CD4-positive, alpha-beta T cell treated with Interleukin-4 for 1 hour (primary cell): ENCODE measurements around the gene TACC2.

Experiments used
- DNase-seq, 2 donors: peaks; one replicate each; pipeline ENCODE4 v3.0.0-alpha.2; 2020 to 2022

Gene TACC2

DNA sequence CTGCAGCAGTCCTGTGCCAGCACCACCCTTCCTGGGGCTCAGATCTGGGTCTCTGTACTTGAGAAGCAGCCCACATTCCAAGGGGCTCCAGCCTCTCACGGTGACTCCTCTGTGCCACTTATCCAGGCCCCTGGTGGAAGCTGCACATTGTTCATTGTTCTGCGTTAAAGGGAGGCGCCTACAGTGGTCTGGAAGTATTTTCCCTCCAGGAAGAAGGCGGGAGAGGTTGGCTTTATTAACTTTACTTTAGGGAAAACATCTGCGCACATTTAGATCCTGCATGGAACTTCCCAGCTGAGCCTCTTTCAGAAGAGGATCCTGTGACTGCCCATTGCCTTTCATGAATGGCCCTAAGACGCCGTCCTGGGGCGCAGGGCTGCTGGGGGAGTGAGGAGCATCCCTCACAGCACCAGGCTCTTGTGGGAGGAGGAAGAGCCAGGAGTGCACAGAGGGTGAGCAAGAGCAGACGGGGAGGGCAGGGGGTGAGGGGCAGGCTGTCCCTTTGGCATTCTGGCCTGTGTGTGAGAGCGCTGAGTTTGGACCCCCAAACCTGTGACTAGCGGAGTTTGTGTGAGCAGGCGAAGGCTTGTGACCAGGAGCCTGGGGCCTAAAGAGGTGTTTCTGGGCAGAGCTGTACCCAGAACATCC lies 183.5 kb downstream of the TACC2 start:
- no peak for DNase-seq

DNA sequence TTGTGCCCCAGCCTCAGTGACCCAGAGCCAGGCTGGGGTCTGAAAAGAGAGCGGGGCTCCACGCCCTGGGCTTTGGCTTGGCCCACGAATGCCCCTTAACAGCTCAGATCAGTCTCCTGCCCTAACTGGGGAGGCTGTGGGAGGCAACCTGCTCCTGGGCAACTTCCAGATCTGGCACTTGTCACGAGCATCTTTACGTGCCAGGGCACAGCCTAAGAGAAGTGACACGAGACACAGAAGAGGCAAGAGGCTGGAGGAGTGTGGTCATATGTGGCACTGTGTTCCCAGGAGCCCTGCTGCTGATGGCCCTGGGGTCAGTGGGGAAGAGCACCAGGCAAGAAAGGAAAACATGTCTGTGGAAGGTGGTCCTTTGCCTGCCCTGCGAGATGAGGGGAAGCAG lies 184.4 kb downstream of the TACC2 start:
- DNase-seq: no peak

DNA sequence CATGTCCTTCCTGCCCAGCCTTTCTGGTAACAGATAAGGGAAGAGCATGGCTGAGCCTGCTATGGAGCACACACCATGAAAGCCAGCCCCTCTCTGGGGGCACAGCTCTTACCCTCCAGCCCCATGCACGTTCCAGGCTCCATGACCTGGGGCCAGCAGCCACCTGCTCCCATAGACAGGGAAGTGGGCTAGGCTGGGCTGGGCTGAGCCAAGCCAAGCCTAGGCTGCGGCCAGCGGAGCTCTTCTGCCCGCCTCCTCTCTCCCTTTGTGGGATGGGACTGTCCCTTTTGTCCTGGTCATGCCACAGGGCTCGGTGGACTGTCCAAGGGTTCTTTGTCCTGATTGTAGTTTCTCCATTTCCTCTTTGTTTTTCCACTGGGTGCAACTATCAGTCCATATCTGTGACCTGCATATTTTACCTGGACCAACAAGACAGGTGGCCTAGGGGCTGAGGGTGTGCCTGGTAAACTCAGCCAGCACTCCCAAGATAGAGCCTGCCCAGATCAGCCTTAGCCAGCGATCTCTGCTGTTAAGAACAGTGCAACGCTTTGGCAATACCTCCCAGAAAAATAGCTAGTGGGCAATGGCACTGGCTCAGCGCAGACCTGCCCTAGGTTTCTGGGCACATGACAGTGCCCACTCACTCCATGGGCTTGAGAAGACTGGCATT lies 184.9 kb downstream of the TACC2 start:
- DNase-seq: no peak

DNA sequence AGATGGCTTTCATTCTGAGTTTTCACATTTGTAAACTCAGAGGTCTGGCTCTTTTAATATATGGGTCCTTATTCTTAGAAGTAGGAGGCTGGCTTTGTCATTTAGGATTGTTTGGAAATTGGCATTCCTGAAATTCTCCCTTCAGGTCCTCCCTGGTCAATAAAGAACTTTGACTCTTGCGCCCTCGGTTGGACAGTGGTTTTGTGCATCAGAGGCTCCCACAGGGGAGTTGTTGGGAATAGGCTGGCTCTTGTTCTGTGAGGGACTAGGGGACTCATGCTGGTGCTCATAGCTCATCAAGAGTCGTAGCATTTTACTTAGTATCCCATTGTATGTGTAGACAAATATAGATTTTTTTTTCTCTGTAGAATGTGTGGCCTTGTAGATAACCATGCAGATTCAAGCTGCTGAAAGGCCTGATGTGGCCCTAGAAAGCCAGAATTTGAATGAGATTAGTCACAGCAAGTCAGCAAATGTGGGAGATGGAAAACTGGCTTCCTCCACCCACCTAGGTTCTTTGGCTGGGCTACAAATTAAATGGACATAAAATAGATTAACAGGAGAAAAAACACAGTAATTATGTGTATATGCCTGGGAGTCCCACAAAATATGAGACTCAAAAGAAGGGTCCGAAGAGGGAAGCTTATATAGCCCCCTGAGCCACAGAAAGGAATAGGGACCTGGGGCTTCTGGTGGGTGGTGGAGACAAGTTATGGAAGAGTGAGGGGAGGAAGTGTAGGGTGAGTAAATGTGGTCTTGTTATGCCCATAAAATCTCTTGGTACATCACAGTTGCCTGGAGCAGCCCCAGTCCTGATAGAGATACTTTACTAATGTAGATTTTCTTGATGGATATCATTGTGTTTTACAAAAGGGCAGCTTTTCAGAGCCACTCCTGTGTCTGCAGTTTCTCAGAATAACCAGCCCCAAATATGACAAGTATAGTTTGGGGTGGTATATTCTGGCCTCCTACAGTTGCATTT lies 187.6 kb downstream of the TACC2 start:
- no peak for DNase-seq

DNA sequence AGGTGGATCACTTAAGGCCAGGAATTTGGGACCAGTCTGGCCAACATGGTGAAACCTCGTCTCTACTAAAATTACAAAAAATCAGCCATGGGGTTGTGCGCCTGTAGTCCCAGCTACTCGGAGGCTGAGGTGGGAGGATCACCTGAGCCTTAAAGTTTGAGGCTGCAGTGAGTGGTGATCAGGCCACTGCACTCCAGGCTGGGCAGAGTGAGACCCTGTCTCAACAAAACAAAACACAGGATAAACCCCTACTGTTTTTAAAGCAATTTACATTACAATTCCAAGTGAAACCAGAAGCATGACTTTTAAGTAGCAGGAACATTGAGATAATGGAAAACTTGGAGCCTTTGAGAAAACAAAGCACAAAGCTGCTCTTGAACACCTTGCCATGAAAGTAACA lies 189.7 kb downstream of the TACC2 start:
- DNase-seq: no peak

DNA sequence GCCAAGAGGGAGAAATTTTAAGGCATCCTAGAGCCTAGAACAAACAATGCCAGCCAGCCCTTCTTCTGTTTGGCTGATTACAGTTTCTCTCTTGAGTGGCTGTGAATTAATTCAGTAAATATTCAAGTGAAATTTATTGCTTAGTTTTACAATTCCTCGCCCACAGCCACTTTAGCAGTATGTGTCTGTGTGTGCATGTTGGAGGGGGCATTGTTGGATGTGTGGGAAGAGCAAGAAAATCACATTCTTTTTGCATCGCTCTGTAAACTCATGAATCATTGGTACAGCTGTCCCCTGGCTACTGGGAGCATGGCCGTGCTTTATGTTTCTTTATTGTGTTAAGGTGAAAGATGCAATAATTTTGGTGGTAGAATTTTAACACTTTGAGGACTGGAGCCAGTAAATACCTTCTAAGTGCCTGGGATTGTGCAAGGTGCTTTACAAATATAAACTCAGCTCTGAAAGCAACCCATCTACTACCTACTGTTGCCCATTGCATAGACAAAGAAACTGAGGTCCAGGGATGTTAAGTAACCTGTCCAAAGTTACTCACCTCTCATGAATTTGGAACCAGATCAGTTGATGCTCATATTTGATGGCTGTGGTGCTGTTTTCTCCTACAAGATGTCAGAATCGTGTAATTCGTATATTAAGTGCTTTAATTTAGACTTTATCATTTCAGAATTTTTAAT lies 192.2 kb downstream of the TACC2 start:
- DNase-seq: no peak

DNA sequence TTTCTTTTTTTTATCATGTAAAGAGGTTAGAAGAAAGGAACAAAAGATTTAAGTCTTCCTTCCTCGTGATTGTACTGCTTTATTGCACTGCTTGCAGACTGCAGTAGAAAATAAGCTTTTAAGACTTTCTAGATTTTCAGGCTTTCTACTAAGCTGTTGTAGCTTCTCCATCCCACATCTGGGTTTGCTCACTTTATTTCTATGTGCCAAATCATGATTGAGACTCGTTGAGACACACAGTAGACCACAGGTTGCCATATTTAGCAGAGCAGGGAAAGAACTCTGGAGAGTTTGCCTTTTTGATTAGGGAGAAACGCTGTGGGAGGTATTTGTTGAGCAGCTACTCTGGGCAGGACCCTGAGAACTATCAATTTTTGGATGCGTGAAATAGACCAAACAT lies 192.9 kb downstream of the TACC2 start:
- DNase-seq: no peak

DNA sequence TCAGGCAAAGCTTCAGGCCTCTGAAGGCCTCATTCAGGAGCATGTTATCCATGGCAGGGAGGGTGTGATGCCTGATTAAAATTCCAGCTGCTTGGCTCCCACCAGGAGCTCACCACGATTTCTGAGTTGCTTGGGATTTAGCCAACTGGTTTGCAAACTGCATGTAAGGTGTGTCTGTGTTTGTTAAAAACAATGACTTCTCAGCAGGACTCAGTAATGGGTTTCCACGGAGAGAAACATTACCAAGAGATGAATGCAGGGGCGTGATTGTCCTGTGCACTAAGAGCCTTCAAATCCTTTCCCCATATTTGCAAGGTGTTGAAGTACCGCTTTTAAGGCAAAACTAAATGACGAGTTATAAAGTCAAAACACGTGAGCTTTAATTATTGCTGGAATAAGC lies 193.3 kb downstream of the TACC2 start:
- no peak for DNase-seq

DNA sequence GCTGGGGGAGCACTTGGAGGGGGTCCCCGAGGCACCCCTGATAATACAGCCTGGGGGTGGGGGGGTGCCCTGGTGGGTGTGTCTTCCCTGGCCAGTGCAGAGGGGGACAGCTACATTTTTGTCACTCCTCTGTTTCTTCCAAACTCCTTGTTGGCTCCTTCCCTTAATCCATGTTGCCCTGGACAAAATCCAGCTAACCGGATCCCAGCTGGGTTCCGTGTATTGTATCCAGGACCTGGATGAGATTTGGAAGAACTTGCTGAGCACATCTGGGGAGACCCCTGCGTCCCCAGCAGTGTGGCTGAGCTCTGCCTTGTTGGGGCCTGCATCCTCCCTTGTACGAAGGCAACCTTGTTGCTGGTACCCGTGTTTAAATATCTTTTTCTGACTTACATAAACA lies 195.3 kb downstream of the TACC2 start:
- no peak for DNase-seq

DNA sequence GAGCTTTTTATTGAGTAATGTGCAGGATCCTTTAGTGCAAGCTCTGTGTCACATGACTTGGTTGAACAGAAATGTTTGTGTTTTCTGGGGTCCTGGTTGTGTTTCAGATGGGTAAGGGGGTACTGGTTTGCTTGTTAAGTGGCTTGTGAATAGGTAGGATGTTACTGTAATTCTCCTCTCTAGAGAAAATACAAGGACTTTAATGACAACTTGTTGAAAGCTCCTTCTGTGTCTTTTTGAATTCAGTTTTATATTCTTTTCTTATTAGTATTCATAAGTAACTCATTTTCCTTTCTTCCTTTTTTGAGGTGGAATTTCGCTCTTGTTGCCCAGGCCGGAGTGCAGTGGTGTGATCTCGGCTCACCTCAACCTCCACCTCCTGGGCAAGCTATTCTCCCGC lies 196.7 kb downstream of the TACC2 start:
- DNase-seq: no peak

DNA sequence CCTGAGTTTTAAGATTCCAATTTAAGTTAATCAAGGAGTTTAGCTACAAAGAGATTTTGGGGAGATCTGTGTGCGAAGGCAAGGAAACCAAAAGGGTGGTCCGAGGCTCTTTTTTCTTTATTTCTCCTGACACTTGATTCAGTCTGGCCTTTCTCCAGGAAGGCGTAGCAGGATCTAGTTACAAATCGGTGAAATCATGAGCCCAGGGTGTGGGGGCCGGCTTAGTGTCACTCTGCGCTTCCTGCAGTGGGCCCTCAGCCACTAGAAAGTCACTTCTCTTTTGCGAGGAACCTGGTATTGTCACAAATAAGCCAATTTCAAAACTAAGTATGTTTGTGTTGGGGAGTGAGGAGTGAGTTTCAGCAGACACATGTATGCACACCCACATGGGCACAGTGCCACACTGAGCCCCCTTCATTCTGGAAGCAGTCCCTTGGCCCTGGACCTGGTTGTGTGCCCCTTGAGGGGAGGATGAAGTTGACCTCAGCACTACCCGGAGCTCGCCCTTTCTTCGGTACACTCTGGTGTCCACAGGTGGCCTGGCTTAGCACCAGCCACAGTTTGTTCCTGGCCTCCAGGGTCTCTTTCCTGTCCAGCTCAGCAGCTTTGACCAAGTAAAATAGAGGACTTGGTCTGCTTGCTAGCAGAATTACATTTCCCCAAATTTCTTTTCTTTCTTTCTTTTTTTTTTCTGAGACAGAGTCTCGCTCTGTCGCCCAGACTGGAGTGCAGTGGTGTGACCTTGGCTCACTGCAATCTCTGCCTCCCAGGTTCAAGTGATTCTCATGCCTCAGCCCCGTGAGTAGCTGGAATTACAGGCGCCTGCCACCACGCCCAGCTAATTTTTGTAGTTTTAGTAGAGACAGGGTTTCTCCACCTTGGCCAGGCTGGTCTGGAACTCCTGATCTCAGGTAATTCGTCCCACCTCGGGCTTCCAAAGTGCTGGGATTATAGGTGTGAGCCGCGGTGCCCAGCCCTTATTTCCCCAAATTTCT lies 198.2 kb downstream of the TACC2 start:
- no peak for DNase-seq

DNA sequence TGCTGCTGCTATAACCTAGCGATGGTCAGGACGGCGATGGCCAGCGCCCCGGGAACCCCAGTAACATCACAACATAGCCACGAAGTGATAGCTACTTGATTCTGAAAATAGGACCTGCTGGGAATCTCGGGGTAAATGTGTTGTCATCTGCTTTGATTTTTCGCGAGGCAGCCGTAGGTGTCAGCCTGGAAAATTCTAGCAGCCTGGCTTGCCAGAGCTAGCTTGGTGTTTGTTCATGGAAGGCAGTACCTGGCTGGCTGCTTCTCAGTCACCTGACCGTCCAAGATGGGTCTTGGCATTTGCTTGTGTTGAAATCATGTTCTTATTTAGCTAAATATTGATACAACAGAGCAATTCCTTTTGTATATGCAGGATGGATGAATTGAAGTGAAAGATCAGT lies 199.7 kb downstream of the TACC2 start:
- no peak for DNase-seq

DNA sequence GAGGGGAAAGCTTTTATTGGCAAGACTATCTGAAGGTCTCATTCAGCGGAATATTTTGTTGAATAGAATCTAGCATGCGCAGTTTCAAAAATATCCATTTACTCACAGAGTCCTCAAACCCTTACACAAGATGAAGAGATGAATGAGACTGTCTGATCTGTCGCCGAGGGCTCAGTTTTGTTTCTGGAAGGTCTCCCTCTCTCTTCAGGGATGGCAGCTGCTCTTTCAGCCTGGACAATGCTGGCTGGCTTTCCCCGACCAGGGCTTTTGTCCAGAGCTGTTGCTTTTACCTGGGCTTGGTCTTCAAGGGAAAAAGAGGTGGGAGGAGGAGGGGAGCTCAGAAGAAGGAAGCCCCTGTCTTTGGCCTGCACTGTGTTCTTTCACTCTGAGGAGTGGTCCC lies 200.2 kb downstream of the TACC2 start:
- no peak for DNase-seq

DNA sequence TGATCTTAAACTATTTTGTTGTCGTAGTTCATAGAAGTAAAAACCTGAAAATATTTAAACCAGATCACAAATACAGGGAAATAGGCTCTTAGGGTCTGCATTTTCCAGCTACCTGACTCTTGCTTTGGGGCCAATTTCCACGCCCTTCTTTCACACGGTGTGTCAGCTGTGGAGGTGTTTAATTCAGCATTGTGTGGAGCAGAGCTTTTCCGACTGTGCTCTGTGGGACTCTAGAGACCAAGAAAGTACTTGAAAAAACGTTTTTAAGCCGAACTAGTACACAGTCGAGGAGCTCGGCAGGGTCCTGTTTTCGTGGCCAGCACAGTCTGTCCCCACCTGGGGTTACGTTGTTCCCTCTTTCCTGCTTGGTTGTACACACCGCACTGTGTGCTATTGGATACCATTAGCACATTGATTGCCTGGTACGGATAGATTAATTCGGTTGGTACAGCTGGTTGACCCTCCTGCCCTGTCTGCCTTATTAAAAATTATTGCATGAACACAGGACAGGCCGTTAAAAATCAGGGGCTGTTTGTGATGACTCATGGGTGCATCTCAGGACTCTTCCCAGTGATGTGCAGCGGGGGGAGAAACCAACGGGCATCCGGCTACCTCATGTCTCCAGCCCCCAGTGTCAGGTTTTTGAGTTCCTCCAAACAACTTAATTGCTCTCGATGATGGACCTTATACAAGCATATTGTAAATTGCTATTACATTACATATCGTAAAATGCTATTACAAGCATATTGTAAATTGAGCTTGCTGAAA lies 201.4 kb downstream of the TACC2 start:
- DNase-seq: no peak

DNA sequence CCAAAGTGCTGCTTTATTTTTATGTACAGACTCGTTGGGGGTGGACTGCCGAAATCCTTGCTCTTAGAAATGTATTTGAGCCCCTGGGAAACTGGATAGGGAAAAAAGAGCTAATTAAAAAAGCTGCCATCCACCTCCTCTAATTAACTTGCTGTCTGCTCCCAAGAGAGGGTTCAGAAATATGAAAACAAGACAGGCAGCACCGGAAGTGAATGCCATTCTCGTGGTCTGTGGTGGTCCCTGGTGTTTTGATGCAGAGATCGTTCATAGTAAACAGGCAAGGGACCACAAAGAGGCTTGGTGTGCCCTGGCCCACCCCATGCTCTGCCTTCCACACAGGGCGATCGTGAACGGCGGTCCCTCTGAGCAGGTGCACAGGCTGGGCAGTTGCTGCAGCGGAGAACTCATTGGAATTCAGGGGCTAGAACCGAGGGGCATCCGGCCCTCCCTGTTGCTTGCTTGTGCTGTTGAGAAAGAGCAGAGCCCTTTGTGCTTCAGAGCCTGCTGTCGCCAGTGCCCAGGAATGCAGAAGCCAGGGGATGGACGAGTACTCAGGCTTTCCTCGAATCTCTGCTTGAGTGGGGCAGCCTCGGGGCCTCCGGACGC lies 203.1 kb downstream of the TACC2 start:
- DNase-seq: no peak

DNA sequence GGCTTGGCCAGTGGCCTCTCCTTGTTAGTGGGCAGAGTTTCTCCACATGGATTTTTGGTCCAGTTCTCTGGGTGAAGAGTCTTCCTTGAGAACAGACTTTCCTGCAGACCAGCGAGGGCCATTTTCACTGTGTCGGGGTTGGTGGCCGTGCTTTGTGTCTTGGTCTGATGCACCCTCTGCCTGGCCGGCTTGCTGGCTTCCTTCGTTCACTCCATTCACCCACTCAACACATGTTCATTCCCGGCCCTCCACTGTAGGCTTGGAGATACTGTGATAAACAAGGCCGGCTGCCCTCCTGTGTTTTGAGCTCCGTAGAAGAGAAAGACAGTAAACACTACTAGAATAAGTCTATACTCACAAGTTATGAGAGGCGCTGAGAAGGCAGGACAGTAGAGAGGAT lies 205.3 kb downstream of the TACC2 start:
- no peak for DNase-seq

DNA sequence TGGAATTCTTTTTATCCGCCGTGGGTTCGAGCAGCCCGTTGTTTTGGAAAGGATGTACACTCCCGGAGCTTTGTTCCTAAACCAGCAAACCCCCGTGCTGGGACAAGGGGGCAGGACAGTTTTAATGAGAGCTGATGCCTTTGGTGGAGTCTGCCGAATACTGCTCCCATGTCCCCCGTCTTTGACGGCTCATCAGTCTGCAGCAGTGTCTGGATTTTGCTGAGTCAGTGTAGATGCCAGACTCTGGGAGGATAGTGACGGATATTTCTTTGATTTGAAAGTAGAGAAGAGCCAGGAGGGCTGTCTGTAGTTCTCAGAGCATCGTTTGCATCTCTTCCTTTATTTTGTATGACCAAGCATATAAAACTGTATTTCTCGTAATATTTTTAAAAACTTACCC lies 207.3 kb downstream of the TACC2 start:
- DNase-seq: no peak

DNA sequence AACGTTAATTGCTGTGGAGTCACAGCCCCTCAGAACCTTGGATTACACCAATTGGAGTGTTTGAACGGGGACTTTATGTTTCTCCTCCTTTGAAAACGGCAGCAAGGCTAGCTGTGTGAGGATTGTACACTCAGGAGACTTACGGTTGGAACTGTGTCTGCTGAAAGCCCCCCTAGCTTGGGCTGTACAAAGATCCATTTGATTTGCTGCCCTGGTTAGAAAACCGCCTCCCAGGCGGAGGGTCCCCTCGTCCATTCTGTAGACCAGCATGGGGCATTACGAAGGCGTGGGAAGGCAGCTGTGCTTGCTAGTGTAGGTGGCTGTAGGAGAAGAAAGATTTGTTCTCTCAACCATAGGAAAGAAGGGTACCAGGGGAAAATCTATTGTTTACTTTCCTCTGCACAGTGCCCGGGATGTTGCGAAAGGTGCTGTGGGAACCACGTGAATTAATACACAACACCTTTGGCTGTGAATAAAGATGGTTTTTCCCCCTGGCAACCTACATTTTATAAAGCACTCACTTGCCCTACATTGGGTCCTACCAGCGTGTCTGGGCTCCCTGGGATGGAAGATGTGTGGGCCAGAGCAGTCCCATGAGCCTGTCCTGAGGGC lies 208.8 kb downstream of the TACC2 start:
- no peak for DNase-seq

DNA sequence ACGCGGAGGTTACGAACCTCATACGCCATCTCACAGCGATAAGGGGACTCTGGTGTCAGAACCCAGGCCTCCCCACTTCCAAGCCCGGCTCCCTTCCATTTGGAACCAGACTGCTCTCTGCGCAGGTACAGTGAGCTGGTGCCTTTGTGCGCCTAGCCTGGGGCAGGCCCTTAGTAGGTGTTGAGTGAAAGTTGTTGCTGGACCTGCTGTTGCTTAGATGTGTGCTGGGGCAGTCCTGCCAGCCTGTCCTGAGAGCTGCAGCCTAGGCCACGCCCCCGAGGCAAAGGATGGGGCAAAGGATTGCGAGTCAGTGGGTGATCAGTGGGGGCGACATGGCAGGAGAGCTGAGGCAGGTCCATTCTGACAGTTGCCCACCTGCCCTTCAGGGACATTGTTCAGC lies 209.7 kb downstream of the TACC2 start:
- no peak for DNase-seq

DNA sequence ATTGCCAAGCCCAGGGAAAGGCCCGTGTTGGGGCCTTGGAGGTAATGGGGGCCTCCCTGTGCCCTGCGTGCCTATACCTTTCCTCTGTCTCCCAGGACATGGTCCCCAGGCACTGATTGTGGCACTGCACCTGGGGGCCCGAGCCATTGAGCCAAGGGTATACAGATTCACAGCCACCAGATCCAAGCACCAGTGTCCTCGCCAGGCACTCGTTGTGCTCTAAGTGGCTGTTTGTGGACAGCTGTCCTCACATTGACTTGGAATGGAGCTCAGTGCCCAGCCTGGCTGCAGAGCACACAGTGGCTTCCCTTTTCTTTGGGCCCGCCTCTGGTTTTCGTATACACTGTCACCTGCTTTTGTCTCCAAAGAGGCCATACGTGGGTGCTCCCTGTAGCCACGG lies 210.1 kb downstream of the TACC2 start:
- DNase-seq: no peak
